GM19455 (cell line): Measurements from ENCODE around the gene FSTL4.

Experiments used
- ATAC-seq: cut with Tn5 transposase; IDR thresholded peaks from one replicate; pipeline ENCODE4 v1.9.1; 2021; ENCODE audit not compliant: unreplicated experiment

The FSTL4 gene

DNA sequence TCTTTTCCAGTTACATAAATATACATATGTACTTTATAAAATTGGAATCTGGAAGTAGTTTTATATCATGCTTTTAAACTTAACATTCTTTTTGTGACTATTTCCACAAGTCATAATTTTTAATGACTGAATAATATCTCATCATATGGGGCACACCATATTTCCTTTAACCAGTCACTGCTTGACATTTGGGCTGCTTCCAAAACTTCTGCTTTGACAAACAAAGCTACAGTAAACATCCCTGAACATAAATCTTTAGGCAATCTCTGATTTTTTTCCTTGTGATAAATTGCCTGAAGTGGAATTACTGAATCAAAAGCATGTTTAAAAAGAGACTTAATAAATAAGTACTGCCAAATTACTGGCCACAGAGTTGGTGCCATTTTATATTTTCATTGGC is 178.0 kb downstream of the FSTL4 start:
- ATAC-seq, result no peak

GRCh38 chr5:133433641-133434040 is 178.7 kb downstream of the FSTL4 start:
- ATAC-seq, result no peak

GRCh38 chr5:133432956-133433532 is 179.3 kb downstream of the FSTL4 start:
- ATAC-seq, result no peak

DNA sequence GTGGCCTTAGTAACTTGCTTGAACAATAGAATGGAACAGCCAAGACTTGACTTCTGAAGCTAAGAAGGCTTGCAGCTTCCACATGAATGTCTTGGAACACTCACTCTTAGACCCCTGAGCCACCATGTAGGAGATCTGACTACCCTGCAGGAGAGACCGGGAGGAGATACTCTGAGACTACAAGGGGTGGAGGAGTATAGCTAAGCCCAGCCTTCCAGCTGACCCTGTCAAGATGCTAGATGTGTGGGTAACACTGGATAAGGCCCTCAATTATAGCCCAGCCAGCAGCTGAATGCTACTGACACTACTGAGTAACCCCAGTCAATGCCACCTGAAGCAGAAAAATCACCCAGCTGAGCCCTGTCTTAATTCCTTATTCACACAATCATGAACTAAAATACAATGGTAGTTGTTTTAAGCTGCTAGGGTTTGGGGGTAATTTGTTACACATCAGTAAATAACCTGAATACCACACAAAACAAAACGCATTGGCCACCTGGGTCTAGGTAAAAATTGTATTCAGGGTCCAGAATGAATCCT is 180.9 kb downstream of the FSTL4 start:
- no peak for ATAC-seq

GRCh38 chr5:133430095-133430494 is 182.2 kb downstream of the FSTL4 start:
- no peak for ATAC-seq

DNA sequence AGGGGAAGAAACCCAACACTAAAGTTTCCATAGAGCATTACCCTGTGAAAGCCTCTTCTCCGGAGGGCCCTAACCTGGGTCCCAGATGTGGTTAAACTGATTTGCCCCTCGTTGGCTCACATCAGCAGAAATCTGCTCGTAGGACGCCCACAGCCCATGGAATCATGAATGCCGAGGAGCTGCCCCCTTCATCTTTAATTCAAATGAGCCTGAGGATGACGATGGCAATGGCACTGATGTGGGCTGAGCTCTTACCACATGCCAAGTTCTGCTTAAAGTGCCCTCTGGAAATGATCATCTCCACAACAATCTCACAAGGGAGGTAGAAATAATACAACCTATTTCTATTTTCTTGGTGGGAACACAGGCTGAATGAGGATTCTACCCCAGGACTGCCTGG is 183.3 kb downstream of the FSTL4 start:
- ATAC-seq, result no peak

- ATAC-seq, result no peak
These were observed 184.2 kb downstream of the FSTL4 start for GRCh38 chr5:133428072-133428660.

- ATAC-seq, result no peak
These were observed 185.1 kb downstream of the FSTL4 start for GRCh38 chr5:133427121-133427777.

DNA sequence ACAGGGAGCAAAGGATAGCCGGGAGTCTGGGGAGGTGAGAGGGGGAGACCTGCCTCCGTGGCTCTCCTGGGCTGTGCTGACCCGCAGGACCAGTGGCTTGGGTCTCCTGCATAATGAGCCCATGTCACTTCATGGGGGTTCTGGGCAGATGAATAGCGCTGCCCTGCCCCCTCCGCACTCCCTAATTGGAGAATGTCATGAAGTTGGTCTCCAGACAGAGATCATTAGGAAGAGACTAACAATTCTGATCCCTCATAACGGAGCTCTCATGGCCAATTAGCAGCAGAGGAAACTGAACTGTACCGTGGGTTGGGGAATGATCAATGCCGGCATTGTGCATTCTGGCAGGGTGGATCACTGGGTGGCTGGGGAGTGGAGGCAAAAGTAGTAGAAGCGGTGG is 186.1 kb downstream of the FSTL4 start:
- no peak for ATAC-seq

GRCh38 chr5:133425764-133426163 is 186.6 kb downstream of the FSTL4 start:
- ATAC-seq, result no peak

- no peak for ATAC-seq
These were observed 187.1 kb downstream of the FSTL4 start for GRCh38 chr5:133425222-133425621.

- ATAC-seq, result peak; percentile 70
These were observed 188.6 kb downstream of the FSTL4 start for GRCh38 chr5:133423618-133424282.

GRCh38 chr5:133423011-133423617 is 189.2 kb downstream of the FSTL4 start:
- no peak for ATAC-seq

- no peak for ATAC-seq
These were observed 190.5 kb downstream of the FSTL4 start for GRCh38 chr5:133421806-133422205.

GRCh38 chr5:133421394-133421793 is 190.9 kb downstream of the FSTL4 start:
- no peak for ATAC-seq

- no peak for ATAC-seq
These were observed 191.7 kb downstream of the FSTL4 start for GRCh38 chr5:133420440-133421301.

DNA sequence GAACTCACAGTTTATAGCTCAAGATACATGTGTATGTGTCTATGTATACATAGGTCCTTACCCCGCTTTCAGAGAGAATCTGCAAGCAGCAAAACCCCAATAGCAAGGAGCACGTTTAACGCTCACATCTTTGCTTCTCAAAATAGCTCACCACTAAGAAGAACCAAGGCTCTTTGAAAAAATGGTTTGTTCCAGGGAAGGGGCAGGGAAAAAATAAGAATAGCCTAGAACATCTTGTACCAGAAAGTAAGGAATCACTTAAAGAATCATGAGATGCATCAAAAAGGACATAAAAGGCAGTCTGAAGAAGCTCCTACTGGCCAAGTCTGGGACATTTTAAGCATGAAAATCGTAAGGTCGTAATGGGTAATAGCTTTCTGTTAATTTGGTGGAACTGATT is 196.4 kb downstream of the FSTL4 start:
- no peak for ATAC-seq

DNA sequence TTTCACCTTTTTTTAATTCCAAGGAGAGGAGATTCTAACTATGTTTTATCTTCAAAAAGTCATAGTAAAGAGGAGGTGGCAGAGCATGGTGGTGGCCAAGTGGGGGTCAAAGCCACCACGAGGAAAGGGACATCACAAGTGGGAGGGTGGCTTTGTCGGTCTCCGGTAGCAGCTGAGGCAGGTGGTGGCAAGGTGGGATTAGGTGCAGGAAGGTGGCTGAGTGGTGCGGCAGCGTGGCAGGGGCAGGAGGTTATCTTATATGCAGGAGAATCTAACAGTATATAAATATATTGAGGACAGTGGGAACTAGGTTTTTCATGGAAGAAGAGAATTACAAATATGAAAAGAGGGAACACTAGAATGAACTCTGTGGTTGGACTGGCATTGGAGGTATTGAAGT is 196.8 kb downstream of the FSTL4 start:
- no peak for ATAC-seq

GRCh38 chr5:133412661-133413060 is 199.7 kb downstream of the FSTL4 start:
- ATAC-seq, result no peak

DNA sequence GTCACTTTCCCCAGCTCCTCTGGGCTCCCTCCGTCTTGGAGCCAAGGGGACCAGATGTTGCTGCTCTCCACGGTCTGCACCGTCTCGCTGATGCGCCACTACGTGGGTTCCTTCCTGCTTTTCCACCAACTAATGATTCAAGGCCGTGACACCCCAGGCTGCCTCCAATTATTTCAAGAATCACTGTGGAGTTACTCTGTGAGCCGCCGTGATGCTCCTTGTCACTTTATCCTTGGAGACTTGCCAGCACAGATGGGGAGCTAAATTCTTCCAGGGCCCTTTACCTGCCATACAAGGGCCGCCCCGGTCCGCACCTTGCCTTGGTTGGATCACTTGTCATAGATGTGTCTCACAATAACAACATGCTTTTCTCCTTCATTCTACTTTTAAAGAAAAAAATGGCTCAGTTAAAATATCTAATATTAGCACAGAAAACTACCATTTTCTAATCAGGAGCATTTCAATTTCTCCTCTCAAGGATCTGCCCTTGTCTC is 202.0 kb downstream of the FSTL4 start:
- no peak for ATAC-seq
